Liver (tissue), 2 donors: ENCODE measurements around the gene POTEB3.
"Not testable (repeated sequence)": the region's sequence is repeated elsewhere in the genome, so short reads cannot be mapped to it uniquely, and the experiment has no call there.

Experiments used
- CTCF ChIP-seq: fragments of 150-350 bp; IDR thresholded peaks from 2 replicates; pipeline ENCODE4 v1.5.1; 2017; ENCODE audit warnings: improper control_type of control experiment, low read depth, low read length; ENCODE audit not compliant: missing input control
- ZBTB33 ChIP-seq: IDR thresholded peaks from 2 replicates; pipeline ENCODE4 v1.6.1; 2016; ENCODE audit warnings: antibody characterized with exemption
- donor health status: healthy.

DNA sequence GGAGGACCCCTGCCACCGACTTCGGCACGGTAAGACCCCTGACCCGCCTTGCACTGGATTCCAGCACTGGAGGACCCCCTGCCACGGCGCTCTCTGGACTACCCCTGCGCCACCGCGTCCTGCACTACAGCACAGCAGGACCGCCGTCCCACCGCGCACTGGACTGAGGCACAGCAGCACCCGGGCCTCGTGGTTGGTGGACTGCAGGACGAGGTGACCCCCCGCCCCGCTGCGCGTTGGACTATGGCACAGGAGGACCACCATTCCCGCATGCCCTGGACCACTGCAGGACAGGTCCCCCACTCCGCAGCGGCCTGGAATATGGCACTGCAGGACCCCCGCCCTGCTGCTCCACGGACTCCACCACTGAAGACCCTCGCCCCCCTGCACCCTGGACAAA is 71.1 kb downstream of the POTEB3 start:
- TF ChIP-seq CTCF, ZBTB33: not testable (repeated sequence)
